HG02884 (cell line): ENCODE measurements around the gene AFAP1.

ENCODE experiments used
- ATAC-seq: cut with Tn5 transposase; IDR thresholded peaks from one replicate; pipeline ENCODE4 v1.9.1; 2021; ENCODE audit warnings: mild to moderate bottlenecking, moderate library complexity; ENCODE audit not compliant: unreplicated experiment

The AFAP1 gene

GRCh38 chr4:7759635-7760034, 180.0 kb downstream of the AFAP1 start:
- ATAC-seq: no peak

- ATAC-seq: peak; percentile 68
Measured at GRCh38 chr4:7759216-7759615, 180.4 kb downstream of the AFAP1 start.

- ATAC-seq: no peak
Measured at GRCh38 chr4:7758476-7758875, 181.2 kb downstream of the AFAP1 start.

- no peak for ATAC-seq
Measured at GRCh38 chr4:7757501-7758471, 181.9 kb downstream of the AFAP1 start.

- no peak for ATAC-seq
Measured at GRCh38 chr4:7756561-7757355, 182.9 kb downstream of the AFAP1 start.

GRCh38 chr4:7756071-7756470, 183.6 kb downstream of the AFAP1 start:
- ATAC-seq: no peak

- no peak for ATAC-seq
Measured at GRCh38 chr4:7755561-7755960, 184.1 kb downstream of the AFAP1 start.

GRCh38 chr4:7754565-7755262, 184.9 kb downstream of the AFAP1 start:
- no peak for ATAC-seq

GRCh38 chr4:7753931-7754465, 185.7 kb downstream of the AFAP1 start:
- no peak for ATAC-seq

GRCh38 chr4:7753271-7753670, 186.4 kb downstream of the AFAP1 start:
- ATAC-seq: no peak

- ATAC-seq: no peak
Measured at GRCh38 chr4:7752649-7753048, 187.0 kb downstream of the AFAP1 start.

GRCh38 chr4:7750972-7751371, 188.7 kb downstream of the AFAP1 start:
- ATAC-seq: no peak

GRCh38 chr4:7750523-7750922, 189.1 kb downstream of the AFAP1 start:
- no peak for ATAC-seq

- ATAC-seq: no peak
Measured at GRCh38 chr4:7747566-7747965, 192.1 kb downstream of the AFAP1 start.

- no peak for ATAC-seq
Measured at GRCh38 chr4:7747062-7747385, 192.6 kb downstream of the AFAP1 start.

- no peak for ATAC-seq
Measured at GRCh38 chr4:7746351-7747061, 193.2 kb downstream of the AFAP1 start.

- ATAC-seq: no peak
Measured at GRCh38 chr4:7745301-7745885, 194.3 kb downstream of the AFAP1 start.

GRCh38 chr4:7744142-7744804, 195.4 kb downstream of the AFAP1 start:
- no peak for ATAC-seq

- ATAC-seq: no peak
Measured at GRCh38 chr4:7742807-7743280, 196.8 kb downstream of the AFAP1 start.
